B cell (primary cell): ENCODE results near the gene SCAMP3. TPM values are rescaled to one million over a fixed set of nuclear protein-coding genes. Genes with fewer than 3 reads are reported as not detected.

Experiments used
- ATAC-seq: fragments of 200-7000 bp; cut with Tn5 transposase; one replicate; pipeline ENCODE4 v1.10.0; 2021; ENCODE audit warnings: low read depth, mild to moderate bottlenecking, moderate number of reproducible peaks, moderate library complexity
- CTCF ChIA-PET: fragments of 350-600 bp; sonication (Branson Sonifier 250); formaldehyde crosslinking; loops from one replicate; lab custom pipeline; 2021; ENCODE audit warnings: antibody characterized with exemption, inconsistent platforms; lab: Charles Lee
- POLR2A ChIA-PET: fragments of 350-600 bp; sonication (Branson Sonifier 250); formaldehyde crosslinking; loops from one replicate; lab custom pipeline; 2021; ENCODE audit warnings: antibody characterized with exemption; lab: Charles Lee
- DNase-seq: peaks from one replicate; pipeline ENCODE4 v3.0.0; 2013
- H2AFZ ChIP-seq: 2 replicates; pipeline ENCODE4 v1.6.1; 2012; ENCODE audit warnings: mild to moderate bottlenecking, low read depth, low read length; ENCODE audit not compliant: insufficient read depth, poor library complexity, severe bottlenecking
- H3K27ac ChIP-seq, 2 donors: 1 replicate in 1 of 2; 2 replicates in 1 of 2; pipeline ENCODE4 v1.5.1; 2012 to 2013; ENCODE audit warnings: low read length in 2 of 2, mild to moderate bottlenecking in 2 of 2, moderate library complexity in 1 of 2
- H3K27me3 ChIP-seq, 4 experiments: fragments of 200-600 bp in 1 of 4; sonication (generic) in 1 of 4; replicated peaks in 1 of 4; 1 replicate in 2 of 4; 2 replicates in 2 of 4; pipeline versions ENCODE4 v1.6.1 to v1.7.0; 2013 to 2016; ENCODE audit warnings: low read length in 3 of 4, mild to moderate bottlenecking in 2 of 4, mixed read lengths in 1 of 4, moderate library complexity in 1 of 4; ENCODE audit not compliant: insufficient read depth in 4 of 4, control insufficient read depth in 3 of 4; ENCODE audit errors: control extremely low read depth in 1 of 4
- H3K36me3 ChIP-seq, 2 experiments: replicated peaks in 1 of 2; 1 replicate in 1 of 2; 2 replicates in 1 of 2; pipeline versions ENCODE4 v1.6.1 to v1.7.1; 2013; ENCODE audit warnings: low read length in 1 of 2; ENCODE audit not compliant: insufficient read depth in 2 of 2, control insufficient read depth in 1 of 2; ENCODE audit errors: control extremely low read depth in 1 of 2, extremely low read depth in 1 of 2
- H3K4me1 ChIP-seq, 2 donors: fragments of 200-600 bp in 1 of 2; sonication (generic) in 1 of 2; 1 replicate in 1 of 2; 2 replicates in 1 of 2; pipeline versions ENCODE4 v1.5.1 to v1.6.1; 2013 to 2017; ENCODE audit warnings: low read length in 2 of 2; ENCODE audit not compliant: control insufficient read depth in 2 of 2, insufficient read depth in 2 of 2
- H3K4me2 ChIP-seq: replicated peaks from 2 replicates; pipeline ENCODE3; 2012; ENCODE audit warnings: mild to moderate bottlenecking, low read depth, low read length; ENCODE audit not compliant: poor library complexity, severe bottlenecking
- H3K4me3 ChIP-seq, 5 experiments: fragments of 200-600 bp in 1 of 5; sonication (generic) in 1 of 5; 1 replicate in 3 of 5; 2 replicates in 2 of 5; pipeline versions ENCODE4 v1.5.1 to v1.7.0; 2011 to 2016; ENCODE audit warnings: low read length in 4 of 5, mild to moderate bottlenecking in 4 of 5, low read depth in 2 of 5, control low read depth in 1 of 5, moderate library complexity in 1 of 5; ENCODE audit not compliant: insufficient read depth in 1 of 5; ENCODE audit errors: control extremely low read depth in 1 of 5, extremely low read depth in 1 of 5
- H3K79me2 ChIP-seq: fragments of 200-600 bp; sonication (generic); one replicate; pipeline ENCODE4 v1.6.0; 2016; ENCODE audit warnings: low read length; ENCODE audit not compliant: control insufficient read depth, insufficient read depth
- H3K9ac ChIP-seq: fragments of 200-600 bp; sonication (generic); 2 replicates; pipeline ENCODE4 v1.6.1; 2017; ENCODE audit warnings: mild to moderate bottlenecking, low read length, moderate library complexity
- H3K9me3 ChIP-seq, 3 donors: one replicate each; pipeline versions ENCODE4 v1.6.1 to v1.7.1; 2013; ENCODE audit warnings: low read length in 2 of 3; ENCODE audit not compliant: control insufficient read depth in 2 of 3, insufficient read depth in 1 of 3; ENCODE audit errors: control extremely low read depth in 1 of 3
- H4K20me1 ChIP-seq: 2 replicates; pipeline ENCODE4 v1.6.0; 2012; ENCODE audit warnings: mild to moderate bottlenecking, low read length; ENCODE audit not compliant: insufficient read depth, control insufficient read depth, poor library complexity, severe bottlenecking
- H3K27ac Mint-ChIP-seq: one replicate; pipeline ENCODE4 v1.8.0; 2021; ENCODE audit warnings: mixed read lengths
- H3K27me3 Mint-ChIP-seq: one replicate; pipeline ENCODE4 v1.8.0; 2021; ENCODE audit warnings: mixed read lengths
- H3K4me1 Mint-ChIP-seq: one replicate; pipeline ENCODE4 v1.8.0; 2021; ENCODE audit warnings: mixed read lengths
- H3K4me3 Mint-ChIP-seq: one replicate; pipeline ENCODE4 v1.8.0; 2021; ENCODE audit warnings: mixed read lengths
- H3K9me3 Mint-ChIP-seq: one replicate; pipeline ENCODE4 v1.8.0; 2022; ENCODE audit warnings: mixed read lengths; ENCODE audit not compliant: insufficient read depth
- CTCF ChIP-seq: fragments of 200-600 bp; IDR thresholded peaks from one replicate; pipeline ENCODE4 v1.8.0; 2022; ENCODE audit warnings: antibody characterized with exemption, mild to moderate bottlenecking
- EZH2 ChIP-seq: IDR thresholded peaks from 2 replicates; pipeline ENCODE4 v1.6.1; 2012; ENCODE audit warnings: borderline replicate concordance, low read depth, mild to moderate bottlenecking, moderate library complexity, low read length; ENCODE audit not compliant: insufficient read depth, poor library complexity, severe bottlenecking
- WGBS: methylation state at CpG from one replicate; pipeline ENCODE4 v1.1.5; 2013; ENCODE audit warnings: missing lambda C conversion rate; ENCODE audit not compliant: insufficient coverage; 5-methylcytosine and 5-hydroxymethylcytosine counted together
- intact Hi-C: fragments of 100-400 bp; cut with micrococcal nuclease; formaldehyde crosslinking; loops from one replicate; pipeline ENCODE4 v1.10.0; 2022
- polyA plus RNA-seq: library from polyadenylated mRNA; depleted of rRNA; stranded (reverse); fragments of >200 nt; gene quantifications from 2 replicates; pipeline ENCODE4 v1.2.3, GENCODE V29; 2012
- total RNA-seq, 2 donors: library from RNA; stranded (reverse); fragments of 120-200 nt in 1 of 2; gene quantifications; 1 replicate in 1 of 2; 2 replicates in 1 of 2; pipeline versions ENCODE4 v1.2.3 to v1.2.4, GENCODE V29; 2013 to 2022

The SCAMP3 gene
- total and polyA plus RNA-seq, 2 donors (not counting 1 experiment from before 2014, with no cell fraction given): 79.8 to 107 TPM

GRCh38 chr1:155250633-155251449 lies 11.3 kb downstream of the SCAMP3 start:
- peak overlapping the region; percentile 72 for H3K9ac ChIP-seq
- H3K36me3 ChIP-seq: no peaks in the 10 kb centered on the region
- peak overlapping the region in 4 of 5 experiments; percentile 47 to 69 (median 60) for H3K4me3 ChIP-seq
- TF ChIP-seq EZH2 (no peak), CTCF (peak; percentile 100)
- no peaks in the 10 kb centered on the region for H3K27me3 ChIP-seq
- H3K9me3 Mint-ChIP-seq: no peaks in the 10 kb centered on the region
- peak overlapping the region; percentile 79 for H3K4me3 Mint-ChIP-seq
- no peaks in the 10 kb centered on the region for H4K20me1 ChIP-seq
- peaks cover 19 to 30% of the 10 kb centered on the region in 2 donors for H3K4me1 ChIP-seq
- peak overlapping the region; percentile 97 for H2AFZ ChIP-seq
- POLR2A ChIA-PET: interaction anchor here (0.6 to 1.5 kb wide), 11 partner anchors 8 to 189 kb away, joined by 3 to 8 read pairs (median 4); partner anchors contain the start of genes CLK2, SCAMP3 and THBS3
- whole genome bisulfite sequencing: 19% methylated on average over 23 of the region's 23 CpGs
- peak; percentile 95 for DNase-seq
- no peaks in the 10 kb centered on the region for H3K79me2 ChIP-seq
- peak; percentile 96 for ATAC-seq
- peak overlapping the region; percentile 99 for H3K4me2 ChIP-seq
- peaks cover 0 to 3% (median 0%) of the 10 kb centered on the region in 3 donors for H3K9me3 ChIP-seq
- peak overlapping the region; percentile 47 for H3K27ac Mint-ChIP-seq
- CTCF ChIA-PET: interaction anchor here (0.6 to 5.8 kb wide), 52 partner anchors 9 to 1079 kb away, joined by 3 to 128 read pairs (median 5); partner anchors contain the start of genes ASH1L, CLK2, FDPS and HCN3
- intact Hi-C loops: loop anchor here (1.0 to 2.0 kb wide), 5 partner anchors 26 to 341 kb away; partner anchors contain the start of genes FDPS and HCN3
- H3K27ac ChIP-seq: peak overlapping the region; percentile 8 to 52
- H3K4me1 Mint-ChIP-seq: peaks cover 32% of the 10 kb centered on the region
- no peaks in the 10 kb centered on the region for H3K27me3 Mint-ChIP-seq
